ENCODE data around the gene GARNL3. TPM values are rescaled to one million over a fixed set of nuclear protein-coding genes. Genes with fewer than 3 reads are reported as not detected.

Gene GARNL3
- total and polyA plus RNA-seq, 2 donors (not counting 1 experiment from before 2014, with no cell fraction given), result 1.5 to 12.6 TPM

Other genes starting within 250 kb of the GARNL3 start
- gene ANGPTL2, start 142.1 kb upstream of the GARNL3 start, total RNA-seq, result not detected in 2 replicates
- not detected in 2 replicates for gene ANGPTL2, start 142.1 kb upstream of the GARNL3 start, polyA plus RNA-seq
- 14.2 and 18.7 TPM in 2 replicates for gene SLC2A8, start 132.4 kb downstream of the GARNL3 start, total RNA-seq
- gene SLC2A8, start 132.4 kb downstream of the GARNL3 start, polyA plus RNA-seq, result 6.9 and 8.3 TPM in 2 replicates
- gene ZNF79, start 159.6 kb downstream of the GARNL3 start, total RNA-seq, result 16.1 and 17.7 TPM in 2 replicates
- 3.3 and 4.8 TPM in 2 replicates for gene ZNF79, start 159.6 kb downstream of the GARNL3 start, polyA plus RNA-seq
- 1,232 and 1,334 TPM in 2 replicates for gene RPL12, start 186.6 kb downstream of the GARNL3 start, total RNA-seq
- gene RPL12, start 186.6 kb downstream of the GARNL3 start, polyA plus RNA-seq, result 3,459 and 4,444 TPM in 2 replicates
- 31.5 and 39.8 TPM in 2 replicates for gene LRSAM1, start 186.7 kb downstream of the GARNL3 start, total RNA-seq
- 30.6 and 36.0 TPM in 2 replicates for gene LRSAM1, start 186.7 kb downstream of the GARNL3 start, polyA plus RNA-seq